ENCODE results near the gene UBAC2.

DNA sequence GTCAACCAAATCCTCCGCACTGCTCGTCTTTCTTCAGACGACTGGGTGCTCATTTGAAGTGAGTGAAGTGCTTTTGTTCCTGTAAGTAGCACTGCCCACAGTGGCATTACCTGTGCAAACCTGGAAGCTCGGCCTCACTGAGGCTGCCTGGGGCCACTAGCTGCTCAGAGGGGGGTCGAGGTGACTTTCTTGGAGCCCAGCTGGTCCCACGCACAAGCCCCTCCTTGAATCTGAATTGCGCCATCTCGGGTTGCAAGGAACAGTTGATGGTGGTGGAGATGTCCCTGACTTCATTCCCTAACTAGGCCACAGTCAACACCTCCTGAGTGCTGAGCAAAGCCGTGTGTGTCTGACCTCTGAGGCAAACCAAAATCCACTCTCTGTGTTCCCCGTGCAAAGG, 185.8 kb downstream of the UBAC2 start:
- TF ChIP-seq, protein P1, sequence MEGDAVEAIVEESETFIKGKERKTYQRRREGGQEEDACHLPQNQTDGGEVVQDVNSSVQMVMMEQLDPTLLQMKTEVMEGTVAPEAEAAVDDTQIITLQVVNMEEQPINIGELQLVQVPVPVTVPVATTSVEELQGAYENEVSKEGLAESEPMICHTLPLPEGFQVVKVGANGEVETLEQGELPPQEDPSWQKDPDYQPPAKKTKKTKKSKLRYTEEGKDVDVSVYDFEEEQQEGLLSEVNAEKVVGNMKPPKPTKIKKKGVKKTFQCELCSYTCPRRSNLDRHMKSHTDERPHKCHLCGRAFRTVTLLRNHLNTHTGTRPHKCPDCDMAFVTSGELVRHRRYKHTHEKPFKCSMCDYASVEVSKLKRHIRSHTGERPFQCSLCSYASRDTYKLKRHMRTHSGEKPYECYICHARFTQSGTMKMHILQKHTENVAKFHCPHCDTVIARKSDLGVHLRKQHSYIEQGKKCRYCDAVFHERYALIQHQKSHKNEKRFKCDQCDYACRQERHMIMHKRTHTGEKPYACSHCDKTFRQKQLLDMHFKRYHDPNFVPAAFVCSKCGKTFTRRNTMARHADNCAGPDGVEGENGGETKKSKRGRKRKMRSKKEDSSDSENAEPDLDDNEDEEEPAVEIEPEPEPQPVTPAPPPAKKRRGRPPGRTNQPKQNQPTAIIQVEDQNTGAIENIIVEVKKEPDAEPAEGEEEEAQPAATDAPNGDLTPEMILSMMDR (conservative IDR thresholded peaks at IDR 0.05; ENCODE audit: low read depth, low read length) = no peak
- no peak for TF ChIP-seq EZH2 (IDR thresholded peaks at IDR 0.05; ENCODE audit: borderline replicate concordance, low read depth, low read length, poor library complexity, severe bottlenecking)
